GM18505 (cell line): ENCODE data around the gene ATG16L1.

Experiments
- ATAC-seq: cut with Tn5 transposase; IDR thresholded peaks from one replicate; pipeline ENCODE4 v1.9.1; 2021; ENCODE audit not compliant: unreplicated experiment
- POLR2A ChIP-seq: IDR thresholded peaks from 4 replicates; pipeline ENCODE4 v1.6.1; 2011; ENCODE audit warnings: borderline replicate concordance; ENCODE audit not compliant: insufficient read depth, insufficient read length; ENCODE audit errors: extremely low read depth

The ATG16L1 gene

DNA sequence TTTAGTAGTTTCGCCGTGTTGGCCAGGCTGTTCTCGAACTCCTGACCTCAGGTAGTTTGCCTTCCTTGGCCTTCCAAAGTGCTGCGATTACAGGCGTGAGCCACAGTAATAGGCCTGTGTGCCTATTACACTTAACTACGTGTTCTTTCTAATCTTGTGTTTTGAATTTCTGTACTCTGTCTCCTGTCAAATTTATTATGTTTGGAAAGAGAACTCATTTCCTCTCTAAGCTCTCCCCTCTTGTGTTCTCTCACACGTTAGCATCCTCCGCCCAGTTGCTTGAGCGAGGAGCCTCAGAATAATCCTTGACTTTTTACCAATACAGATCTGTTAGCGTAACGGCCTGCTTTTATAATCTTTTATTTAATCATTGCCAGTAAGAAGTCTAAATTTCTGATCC lies 3.7 kb downstream of the ATG16L1 start:
- no peak for ATAC-seq

DNA sequence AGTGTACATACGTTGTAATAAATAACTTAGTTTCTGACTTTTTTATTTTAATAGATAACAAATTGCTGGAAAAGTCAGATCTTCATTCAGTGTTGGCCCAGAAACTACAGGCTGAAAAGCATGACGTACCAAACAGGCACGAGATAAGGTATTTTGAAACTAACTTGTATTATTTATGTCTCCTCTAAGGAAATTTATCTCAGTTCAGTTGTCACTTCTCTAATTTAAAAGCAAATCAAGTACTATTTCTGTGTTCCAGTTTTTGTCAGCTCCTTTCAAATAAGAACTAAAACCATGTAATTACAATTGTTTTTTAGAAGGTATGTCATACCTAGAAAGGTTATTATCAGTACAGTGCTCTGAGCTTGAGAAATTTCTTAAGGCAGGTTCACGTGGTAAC lies 4.6 kb downstream of the ATG16L1 start:
- TF ChIP-seq POLR2A, result no peak
- ATAC-seq, result no peak

More for the DNA sequence above, 3.7 kb downstream of the ATG16L1 start:
- TF ChIP-seq POLR2A, result no peak

DNA sequence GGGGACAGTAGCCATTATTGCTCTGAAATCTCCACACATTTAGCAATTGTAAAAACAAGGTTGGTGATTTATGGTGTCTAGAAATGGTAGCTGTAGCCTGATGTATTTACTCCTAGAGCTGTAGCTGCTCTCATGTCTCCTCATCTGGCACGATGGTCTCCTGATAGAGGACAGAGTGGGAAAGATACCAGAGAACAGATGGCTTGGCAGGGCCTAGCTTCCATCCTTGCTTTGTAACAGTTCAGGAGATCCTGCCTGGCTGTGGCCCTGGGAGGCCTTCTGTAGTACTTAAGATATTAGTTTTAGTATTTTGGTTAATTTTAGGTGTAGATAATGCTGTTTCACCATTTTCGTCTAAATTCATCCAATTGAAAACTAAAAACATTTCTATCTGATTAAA lies 6.7 kb downstream of the ATG16L1 start:
- ATAC-seq, result no peak
- TF ChIP-seq POLR2A, result no peak

DNA sequence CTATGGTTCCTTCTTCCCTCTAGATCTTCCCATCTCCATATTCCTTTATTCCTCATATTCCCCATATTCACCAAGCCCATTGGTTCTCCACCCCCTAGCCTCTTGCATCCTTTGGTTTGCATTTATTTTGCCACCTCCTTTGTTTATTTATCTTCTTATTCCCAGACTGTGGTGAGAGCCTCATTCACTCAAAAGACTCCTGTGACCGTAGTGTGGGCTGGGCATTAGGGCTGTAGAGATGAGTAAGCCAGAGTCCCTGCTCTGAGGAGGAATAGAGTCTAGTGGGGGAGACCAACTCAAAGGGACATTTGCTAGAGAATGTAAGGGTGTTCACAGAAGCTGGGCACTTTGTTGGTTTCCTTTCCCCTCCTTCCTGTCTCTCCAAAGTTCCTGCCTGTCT lies 8.3 kb downstream of the ATG16L1 start:
- TF ChIP-seq POLR2A, result no peak
- ATAC-seq, result no peak

DNA sequence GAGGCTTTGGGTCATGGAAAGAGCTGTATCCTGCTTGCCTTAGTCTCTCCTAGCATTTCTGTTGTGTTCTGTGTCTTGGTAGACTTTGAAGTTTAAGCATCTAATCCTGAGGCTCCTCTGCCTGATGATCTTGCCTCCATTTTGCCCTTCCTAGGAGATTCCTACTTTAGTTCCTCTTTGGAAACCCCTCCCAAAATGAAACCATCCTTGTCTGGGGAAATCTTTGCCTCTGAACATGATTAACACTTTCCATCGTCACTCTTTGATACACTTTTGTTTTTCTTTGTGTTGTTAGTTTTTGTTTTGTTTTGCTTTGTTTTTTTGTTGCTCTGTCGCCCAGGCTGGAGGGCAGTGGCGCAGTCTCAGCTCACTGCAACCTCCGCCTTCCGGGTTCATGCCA lies 9.2 kb downstream of the ATG16L1 start:
- no peak for ATAC-seq
- TF ChIP-seq POLR2A, result no peak

DNA sequence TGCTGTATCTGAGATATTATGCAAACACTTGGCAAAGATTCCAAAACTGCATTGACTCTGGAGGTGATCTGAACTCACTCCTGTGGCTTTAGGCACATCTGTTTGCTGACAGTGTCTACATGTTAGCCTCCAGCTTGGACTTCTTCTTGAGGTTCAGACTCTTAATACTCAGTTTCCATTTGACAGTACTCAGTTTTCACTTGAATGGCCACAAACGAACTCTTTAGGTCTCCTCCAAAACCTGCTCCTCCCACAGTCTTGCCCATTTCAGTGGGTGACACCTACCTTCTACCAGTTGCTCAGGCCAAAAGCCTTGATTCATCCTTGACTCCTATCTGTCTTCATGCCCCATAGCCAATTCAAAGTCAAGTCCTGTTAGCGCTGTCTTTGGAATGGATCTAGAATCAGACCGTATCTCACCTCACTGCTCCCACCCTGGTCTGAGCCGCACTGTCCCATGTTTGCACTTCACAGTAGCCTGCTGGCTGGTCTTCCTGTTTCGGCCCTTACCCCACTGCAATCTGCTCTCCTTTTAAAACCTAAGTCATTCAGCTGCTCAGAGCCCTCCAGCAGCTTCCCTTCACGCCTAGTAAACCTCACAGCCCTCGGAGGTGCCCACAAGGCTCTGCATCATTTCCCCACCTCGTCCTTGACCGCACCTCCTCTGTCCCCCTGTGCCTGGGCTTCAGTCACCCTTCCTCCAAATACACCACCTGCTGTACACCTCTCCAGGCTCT lies 10.5 kb downstream of the ATG16L1 start:
- TF ChIP-seq POLR2A, result no peak
- ATAC-seq, result peak; percentile 59

GRCh38 chr2:233262562-233262961 lies 11.1 kb downstream of the ATG16L1 start:
- ATAC-seq, result no peak
- TF ChIP-seq POLR2A, result no peak

GRCh38 chr2:233263045-233263570 lies 11.6 kb downstream of the ATG16L1 start:
- ATAC-seq, result no peak
- no peak for TF ChIP-seq POLR2A

DNA sequence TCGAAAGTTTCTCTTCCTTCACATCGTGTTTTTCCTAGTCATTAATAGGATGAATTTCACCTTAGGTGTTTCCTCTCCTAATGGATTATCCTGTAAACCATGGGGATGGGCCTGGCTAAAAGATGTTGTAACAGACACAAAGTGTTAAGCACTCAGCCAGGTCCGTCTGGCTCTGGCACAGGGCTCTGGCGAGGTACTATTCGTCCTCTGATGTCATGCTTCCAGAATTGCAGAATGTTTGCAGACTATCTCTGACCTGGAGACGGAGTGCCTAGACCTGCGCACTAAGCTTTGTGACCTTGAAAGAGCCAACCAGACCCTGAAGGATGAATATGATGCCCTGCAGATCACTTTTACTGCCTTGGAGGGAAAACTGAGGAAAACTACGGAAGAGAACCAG lies 13.2 kb downstream of the ATG16L1 start:
- ATAC-seq, result no peak
- TF ChIP-seq POLR2A, result no peak

DNA sequence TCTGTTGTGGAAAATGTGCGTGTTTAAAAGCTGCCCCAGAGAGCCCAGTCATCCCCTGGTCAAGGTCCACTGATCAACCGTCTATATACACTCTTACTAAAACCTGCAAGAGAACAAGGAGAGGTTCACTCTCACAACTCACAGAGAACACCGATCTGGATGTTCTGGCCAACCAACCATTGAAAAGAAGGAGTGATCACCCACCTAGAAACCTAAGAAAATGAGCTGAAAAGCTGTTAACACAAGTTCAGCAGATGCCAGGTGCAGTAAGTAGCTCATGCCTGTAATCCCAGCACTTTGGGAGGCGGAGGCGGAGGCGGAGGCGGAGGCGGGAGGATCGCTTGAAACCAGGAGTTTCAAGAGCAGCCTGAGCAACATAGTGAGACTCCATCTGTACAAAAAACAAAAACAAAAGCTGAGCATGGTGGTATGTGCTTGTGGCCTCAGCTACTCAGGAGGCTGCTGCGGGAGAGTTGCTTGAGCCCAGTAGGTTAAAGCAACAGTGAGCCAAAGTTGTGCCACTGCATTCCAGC lies 14.5 kb downstream of the ATG16L1 start:
- ATAC-seq, result no peak
- no peak for TF ChIP-seq POLR2A

- ATAC-seq, result no peak
- no peak for TF ChIP-seq POLR2A
Observed at GRCh38 chr2:233266481-233266880, 15.0 kb downstream of the ATG16L1 start.

DNA sequence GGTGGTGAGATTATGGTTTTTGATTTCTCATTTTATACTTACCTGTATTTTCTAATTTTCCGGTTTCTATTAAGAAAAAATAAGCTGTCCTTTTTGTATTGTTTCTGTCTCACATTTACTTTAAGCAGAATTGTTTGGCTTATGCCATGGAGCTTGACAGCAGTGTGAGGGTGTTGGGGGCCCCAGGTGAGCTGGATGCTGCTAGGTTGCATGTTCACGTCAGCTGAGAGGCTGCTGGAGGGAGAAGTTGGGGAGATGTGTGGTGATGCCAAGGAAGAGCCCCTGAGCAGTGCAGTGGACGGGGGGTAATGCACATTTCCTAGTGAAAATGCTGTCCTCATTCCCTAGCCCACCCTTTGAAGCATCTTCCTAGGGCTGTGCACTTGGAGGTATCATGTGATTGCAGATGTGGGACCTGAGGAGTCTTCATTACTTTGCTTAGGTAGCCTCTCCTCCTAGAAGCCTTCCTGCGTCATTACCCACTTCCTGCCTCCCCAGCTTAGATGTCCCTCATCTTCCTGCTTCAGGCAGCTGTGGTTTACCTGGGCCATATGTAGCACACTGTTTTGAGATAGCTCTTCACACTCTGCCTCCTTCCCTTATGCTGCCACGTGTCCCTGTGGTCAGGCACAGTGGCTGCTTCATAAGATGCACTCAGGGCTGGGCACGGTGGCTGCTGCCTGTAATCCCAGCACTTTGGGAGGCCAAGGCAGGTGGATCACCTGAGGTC lies 16.2 kb downstream of the ATG16L1 start:
- no peak for TF ChIP-seq POLR2A
- peak; percentile 83 for ATAC-seq

- no peak for ATAC-seq
- TF ChIP-seq POLR2A, result no peak
Observed at GRCh38 chr2:233270366-233270765, 18.9 kb downstream of the ATG16L1 start.

DNA sequence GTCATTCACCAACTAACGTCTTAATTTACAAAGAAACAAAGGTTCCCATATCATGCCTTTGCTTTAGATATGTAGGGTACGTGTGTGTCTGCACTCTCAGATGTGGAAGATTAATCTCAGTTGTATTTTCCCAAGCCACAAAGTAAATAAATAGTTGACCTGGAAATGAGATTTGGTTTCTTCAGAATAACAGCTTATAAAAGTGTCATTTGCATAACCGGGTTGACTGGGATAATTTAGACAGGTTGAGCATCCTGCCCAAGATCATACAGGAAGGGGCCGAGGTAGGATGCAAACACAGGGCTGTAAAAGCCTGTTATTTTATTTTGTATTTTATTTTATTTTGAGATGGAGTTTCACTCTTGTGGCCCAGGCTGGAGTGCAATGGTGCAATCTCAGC lies 19.5 kb downstream of the ATG16L1 start:
- ATAC-seq, result no peak
- no peak for TF ChIP-seq POLR2A

DNA sequence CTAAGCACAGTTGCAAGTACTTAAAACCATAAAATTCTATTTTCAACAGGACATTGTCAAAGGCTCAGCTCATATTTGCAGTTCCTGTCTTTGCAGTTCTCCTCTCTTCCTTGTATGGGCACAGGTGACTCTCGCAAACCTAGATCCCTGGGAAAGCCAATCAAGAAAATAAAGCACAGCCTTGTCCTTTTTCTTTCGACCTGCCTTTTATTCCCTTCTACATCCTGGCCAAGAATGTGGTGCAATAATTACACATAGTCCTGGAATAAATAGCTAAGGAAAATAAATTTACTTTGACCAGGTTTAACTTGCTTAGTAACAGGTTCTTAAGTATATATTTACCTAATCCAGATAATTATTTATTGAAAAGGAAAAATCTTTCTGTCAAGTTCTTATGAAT lies 20.2 kb downstream of the ATG16L1 start:
- no peak for TF ChIP-seq POLR2A
- ATAC-seq, result no peak

- no peak for ATAC-seq
- TF ChIP-seq POLR2A, result no peak
Observed at GRCh38 chr2:233273120-233273519, 21.6 kb downstream of the ATG16L1 start.
